ENCODE results near the gene ADCY4. TPM values are rescaled to one million over a fixed set of nuclear protein-coding genes. Genes with fewer than 3 reads are reported as not detected.

Gene ADCY4
- polyA plus RNA-seq, 3 donors: 0.69 to 11.9 (median 0.70) TPM

- Mint-ChIP-seq H3K4me3 (no peak overlapping the region), H3K4me1 (peaks cover 18% of the 10 kb centered on the region), H3K36me3 (peaks cover 3 to 11% of the 10 kb centered on the region in 2 donors), H3K27me3 (ENCODE audit: low read depth in 3 of 3) (peaks cover 43 to 50% (median 47%) of the 10 kb centered on the region in 3 donors), H3K27ac (no peak overlapping the region), H3K9me3 (peaks cover 0 to 15% (median 10%) of the 10 kb centered on the region in 7 donors)
- H3K4me1 ChIP-seq (ENCODE audit: control insufficient read depth in 1 of 2, insufficient read depth in 2 of 2, low read length in 2 of 2): peaks cover 26 to 28% of the 10 kb centered on the region in 2 donors
- DNase-seq: no peak
- H3K36me3 ChIP-seq (replicated peaks in 1 of 2; ENCODE audit: control insufficient read depth in 1 of 2, insufficient read depth in 2 of 2, low read length in 2 of 2): no peaks in the 10 kb centered on the region
- intact Hi-C loops (cut with micrococcal nuclease): loop anchor here in 1 of 2 donors (5.0 kb wide), 1 partner anchor 37 kb away; no protein-coding TSS in a partner anchor
- TF ChIP-seq, protein P1, sequence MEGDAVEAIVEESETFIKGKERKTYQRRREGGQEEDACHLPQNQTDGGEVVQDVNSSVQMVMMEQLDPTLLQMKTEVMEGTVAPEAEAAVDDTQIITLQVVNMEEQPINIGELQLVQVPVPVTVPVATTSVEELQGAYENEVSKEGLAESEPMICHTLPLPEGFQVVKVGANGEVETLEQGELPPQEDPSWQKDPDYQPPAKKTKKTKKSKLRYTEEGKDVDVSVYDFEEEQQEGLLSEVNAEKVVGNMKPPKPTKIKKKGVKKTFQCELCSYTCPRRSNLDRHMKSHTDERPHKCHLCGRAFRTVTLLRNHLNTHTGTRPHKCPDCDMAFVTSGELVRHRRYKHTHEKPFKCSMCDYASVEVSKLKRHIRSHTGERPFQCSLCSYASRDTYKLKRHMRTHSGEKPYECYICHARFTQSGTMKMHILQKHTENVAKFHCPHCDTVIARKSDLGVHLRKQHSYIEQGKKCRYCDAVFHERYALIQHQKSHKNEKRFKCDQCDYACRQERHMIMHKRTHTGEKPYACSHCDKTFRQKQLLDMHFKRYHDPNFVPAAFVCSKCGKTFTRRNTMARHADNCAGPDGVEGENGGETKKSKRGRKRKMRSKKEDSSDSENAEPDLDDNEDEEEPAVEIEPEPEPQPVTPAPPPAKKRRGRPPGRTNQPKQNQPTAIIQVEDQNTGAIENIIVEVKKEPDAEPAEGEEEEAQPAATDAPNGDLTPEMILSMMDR (IDR thresholded peaks at IDR 0.05): no peak
- no peaks in the 10 kb centered on the region for H3K79me2 ChIP-seq (ENCODE audit: insufficient read depth, low read length)
- no peaks in the 10 kb centered on the region for H4K20me1 ChIP-seq (ENCODE audit: insufficient read depth, low read length)
- no CpG with 5 or more reads among the region's 1 CpG for WGBS (ENCODE audit: insufficient coverage)
- H3K9me3 ChIP-seq (replicated peaks in 1 of 2; ENCODE audit: control insufficient read depth in 1 of 2, insufficient read depth in 1 of 2, low read length in 2 of 2): peaks cover 0 to 18% of the 10 kb centered on the region in 2 donors
- H3K27ac ChIP-seq (ENCODE audit: low read depth in 1 of 2, low read length in 2 of 2): no peak overlapping the region
- no peak overlapping the region for H2AFZ ChIP-seq (ENCODE audit: insufficient read depth, low read depth, low read length, poor library complexity, severe bottlenecking)
- no peak overlapping the region for H3K4me2 ChIP-seq (replicated peaks; ENCODE audit: extremely low read depth, low read length, poor library complexity, severe bottlenecking)
- no peak overlapping the region for H3K4me3 ChIP-seq (replicated peaks in 1 of 3; ENCODE audit: low read depth in 2 of 3, low read length in 3 of 3)
- no peak overlapping the region for H3K9ac ChIP-seq (ENCODE audit: insufficient read depth, low read length, poor library complexity, severe bottlenecking)
- peaks cover 32 to 48% of the 10 kb centered on the region in 2 donors for H3K27me3 ChIP-seq (ENCODE audit: control insufficient read depth in 2 of 2, insufficient read depth in 2 of 2, low read length in 2 of 2)
Measured at GRCh38 chr14:24370748-24371147, 35.9 kb upstream of the ADCY4 start.

- intact Hi-C loops (cut with micrococcal nuclease): loop anchor here in 1 of 2 donors (5.0 kb wide), 1 partner anchor 37 kb away; no protein-coding TSS in a partner anchor
Measured at GRCh38 chr14:24369907-24370687, 35.2 kb upstream of the ADCY4 start.

More at GRCh38 chr14:24369907-24370687, 35.2 kb upstream of the ADCY4 start:
- H3K9me3 ChIP-seq (replicated peaks in 1 of 2; ENCODE audit: control insufficient read depth in 1 of 2, insufficient read depth in 1 of 2, low read length in 2 of 2): peaks cover 0 to 18% of the 10 kb centered on the region in 2 donors
- H3K36me3 ChIP-seq (replicated peaks in 1 of 2; ENCODE audit: control insufficient read depth in 1 of 2, insufficient read depth in 2 of 2, low read length in 2 of 2): no peaks in the 10 kb centered on the region
- H3K4me3 ChIP-seq (replicated peaks in 1 of 3; ENCODE audit: low read depth in 2 of 3, low read length in 3 of 3): no peak overlapping the region
- H3K4me1 ChIP-seq (ENCODE audit: control insufficient read depth in 1 of 2, insufficient read depth in 2 of 2, low read length in 2 of 2): peaks cover 29 to 32% of the 10 kb centered on the region in 2 donors
- H3K27ac Mint-ChIP-seq: no peak overlapping the region
- TF ChIP-seq, protein P1 (IDR thresholded peaks at IDR 0.05): no peak
- H4K20me1 ChIP-seq (ENCODE audit: insufficient read depth, low read length): no peaks in the 10 kb centered on the region
- H3K4me1 Mint-ChIP-seq: peaks cover 25% of the 10 kb centered on the region
- no peak overlapping the region for H3K9ac ChIP-seq (ENCODE audit: insufficient read depth, low read length, poor library complexity, severe bottlenecking)
- H3K79me2 ChIP-seq (ENCODE audit: insufficient read depth, low read length): no peaks in the 10 kb centered on the region
- no peak overlapping the region for H2AFZ ChIP-seq (ENCODE audit: insufficient read depth, low read depth, low read length, poor library complexity, severe bottlenecking)
- peaks cover 3 to 18% of the 10 kb centered on the region in 2 donors for H3K36me3 Mint-ChIP-seq
- H3K4me2 ChIP-seq (replicated peaks; ENCODE audit: extremely low read depth, low read length, poor library complexity, severe bottlenecking): no peak overlapping the region
- no peak overlapping the region for H3K27ac ChIP-seq (ENCODE audit: low read depth in 1 of 2, low read length in 2 of 2)
- H3K4me3 Mint-ChIP-seq: no peak overlapping the region
- H3K27me3 ChIP-seq (ENCODE audit: control insufficient read depth in 2 of 2, insufficient read depth in 2 of 2, low read length in 2 of 2): peaks cover 37 to 54% of the 10 kb centered on the region in 2 donors
- peaks cover 0 to 20% (median 10%) of the 10 kb centered on the region in 7 donors for H3K9me3 Mint-ChIP-seq
- no peak for DNase-seq
- WGBS (ENCODE audit: insufficient coverage): 96% methylated on average over 27 of the region's 32 CpGs
- H3K27me3 Mint-ChIP-seq (ENCODE audit: low read depth in 3 of 3): peaks cover 49 to 56% (median 50%) of the 10 kb centered on the region in 3 donors

Data from CD14-positive monocyte (primary cell).